ENCODE measurements around the gene OTC.

OTC gene

GRCh38 chrX:38357747-38358673 is 5.6 kb downstream of the OTC start:
- DNase-seq (ENCODE audit: low read depth), result no peak

- DNase-seq (ENCODE audit: low read depth), result no peak
These were observed 10.6 kb downstream of the OTC start for GRCh38 chrX:38363046-38363445.

- no peak for DNase-seq (ENCODE audit: low read depth)
These were observed 13.6 kb downstream of the OTC start for GRCh38 chrX:38365954-38366353.

GRCh38 chrX:38368774-38369173 is 16.4 kb downstream of the OTC start:
- DNase-seq (ENCODE audit: low read depth), result no peak

GRCh38 chrX:38371641-38372040 is 19.2 kb downstream of the OTC start:
- no peak for DNase-seq (ENCODE audit: low read depth)

- no peak for DNase-seq (ENCODE audit: low read depth)
These were observed 22.0 kb downstream of the OTC start for GRCh38 chrX:38374431-38374830.

GRCh38 chrX:38375891-38376290 is 23.5 kb downstream of the OTC start:
- DNase-seq (ENCODE audit: low read depth), result no peak

- no peak for DNase-seq (ENCODE audit: low read depth)
These were observed 24.3 kb downstream of the OTC start for GRCh38 chrX:38376747-38377146.

- no peak for DNase-seq (ENCODE audit: low read depth)
These were observed 26.7 kb downstream of the OTC start for GRCh38 chrX:38379088-38379487.

- no peak for DNase-seq (ENCODE audit: low read depth)
These were observed 30.3 kb downstream of the OTC start for GRCh38 chrX:38382663-38383062.

- no peak for DNase-seq (ENCODE audit: low read depth)
These were observed 48.0 kb downstream of the OTC start for GRCh38 chrX:38400389-38400910.

- no peak for DNase-seq (ENCODE audit: low read depth)
These were observed 49.7 kb downstream of the OTC start for GRCh38 chrX:38402118-38402517.

GRCh38 chrX:38403834-38404233 is 51.4 kb downstream of the OTC start:
- DNase-seq (ENCODE audit: low read depth), result no peak

GRCh38 chrX:38407126-38407525 is 54.7 kb downstream of the OTC start:
- no peak for DNase-seq (ENCODE audit: low read depth)

GRCh38 chrX:38409289-38409688 is 56.9 kb downstream of the OTC start:
- no peak for DNase-seq (ENCODE audit: low read depth)

GRCh38 chrX:38426785-38427184 is 74.4 kb downstream of the OTC start:
- no peak for DNase-seq (ENCODE audit: low read depth)

- DNase-seq (ENCODE audit: low read depth), result no peak
These were observed 79.1 kb downstream of the OTC start for GRCh38 chrX:38431525-38431924.

- no peak for DNase-seq (ENCODE audit: low read depth)
These were observed 82.7 kb downstream of the OTC start for GRCh38 chrX:38435130-38435529.

- DNase-seq (ENCODE audit: low read depth), result peak; percentile 0
These were observed 84.7 kb downstream of the OTC start for GRCh38 chrX:38437093-38437492.

- DNase-seq (ENCODE audit: low read depth), result no peak
These were observed 85.9 kb downstream of the OTC start for GRCh38 chrX:38438321-38438720.

GRCh38 chrX:38452603-38453002 is 100.2 kb downstream of the OTC start:
- DNase-seq (ENCODE audit: low read depth), result no peak

- no peak for DNase-seq (ENCODE audit: low read depth)
These were observed 105.7 kb downstream of the OTC start for GRCh38 chrX:38458071-38458470.

GRCh38 chrX:38462257-38462656 is 109.9 kb downstream of the OTC start:
- DNase-seq (ENCODE audit: low read depth), result no peak

- DNase-seq (ENCODE audit: low read depth), result no peak
These were observed 113.3 kb downstream of the OTC start for GRCh38 chrX:38465686-38466085.
